Naive thymus-derived CD4-positive, alpha-beta T cell (primary cell): ENCODE data around the gene MAMSTR. TPM values are rescaled to one million over a fixed set of nuclear protein-coding genes. Genes with fewer than 3 reads are reported as not detected.
"Not testable (repeated sequence)": the region's sequence is repeated elsewhere in the genome, so short reads cannot be mapped to it uniquely, and the experiment has no call there.

Source experiments
- ATAC-seq: fragments of 150-1000 bp; cut with Tn5 transposase; 2 replicates; pipeline ENCODE4 v1.10.0; 2021; ENCODE audit warnings: mild to moderate bottlenecking, moderate library complexity
- CTCF ChIA-PET: fragments of 350-600 bp; sonication (Branson Sonifier 250); formaldehyde crosslinking; loops from one replicate; lab custom pipeline; 2021; ENCODE audit warnings: antibody characterized with exemption; lab: Charles Lee
- POLR2A ChIA-PET: fragments of 350-600 bp; sonication (Branson Sonifier 250); formaldehyde crosslinking; loops from one replicate; lab custom pipeline; 2021; ENCODE audit warnings: antibody characterized with exemption, inconsistent platforms; lab: Charles Lee
- DNase-seq, 9 donors: peaks; one replicate each; pipeline versions ENCODE4 v3.0.0 to v3.0.0-alpha.2; 2020 to 2022; ENCODE audit warnings: mixed read lengths in 1 of 9
- H3K27ac ChIP-seq: one replicate; pipeline ENCODE4 v1.7.0; 2013; ENCODE audit warnings: mild to moderate bottlenecking, low read depth, low read length, moderate library complexity
- H3K27me3 ChIP-seq, 2 donors: one replicate each; pipeline ENCODE4 v1.7.0; 2013; ENCODE audit warnings: low read length in 2 of 2, mild to moderate bottlenecking in 2 of 2, moderate library complexity in 2 of 2; ENCODE audit not compliant: control insufficient read depth in 2 of 2, insufficient read depth in 2 of 2
- H3K36me3 ChIP-seq, 3 experiments: 1 replicate in 2 of 3; 2 replicates in 1 of 3; pipeline ENCODE4 v1.7.0; 2013; ENCODE audit warnings: low read length in 3 of 3, mild to moderate bottlenecking in 3 of 3, moderate library complexity in 1 of 3; ENCODE audit not compliant: insufficient read depth in 3 of 3, control insufficient read depth in 2 of 3
- H3K4me1 ChIP-seq, 2 donors: one replicate each; pipeline ENCODE4 v1.7.0; 2013; ENCODE audit warnings: low read length in 2 of 2, mild to moderate bottlenecking in 2 of 2, moderate library complexity in 1 of 2; ENCODE audit not compliant: control insufficient read depth in 2 of 2, insufficient read depth in 2 of 2
- H3K4me3 ChIP-seq: 2 replicates; pipeline ENCODE4 v1.7.0; 2013; ENCODE audit warnings: mild to moderate bottlenecking, low read length
- H3K9me3 ChIP-seq, 3 experiments: 1 replicate in 2 of 3; 2 replicates in 1 of 3; pipeline ENCODE4 v1.7.0; 2013; ENCODE audit warnings: low read length in 3 of 3; ENCODE audit not compliant: control insufficient read depth in 2 of 3
- H3K27ac Mint-ChIP-seq, 9 donors: one replicate each; pipeline ENCODE4 v1.8.0; 2020 to 2022; ENCODE audit warnings: mixed read lengths in 9 of 9, mild to moderate bottlenecking in 8 of 9, moderate library complexity in 5 of 9, inconsistent platforms in 2 of 9
- H3K27me3 Mint-ChIP-seq, 5 donors: one replicate each; pipeline ENCODE4 v1.8.0; 2021 to 2022; ENCODE audit warnings: mixed read lengths in 5 of 5, mild to moderate bottlenecking in 1 of 5
- H3K36me3 Mint-ChIP-seq, 5 donors: one replicate each; pipeline ENCODE4 v1.8.0; 2020 to 2022; ENCODE audit warnings: mixed read lengths in 5 of 5, mild to moderate bottlenecking in 3 of 5, inconsistent platforms in 1 of 5
- H3K4me1 Mint-ChIP-seq, 7 donors: one replicate each; pipeline ENCODE4 v1.8.0; 2020 to 2022; ENCODE audit warnings: mixed read lengths in 7 of 7, mild to moderate bottlenecking in 3 of 7, inconsistent platforms in 1 of 7
- H3K4me3 Mint-ChIP-seq, 10 donors: one replicate each; pipeline ENCODE4 v1.8.0; 2020 to 2022; ENCODE audit warnings: mild to moderate bottlenecking in 10 of 10, mixed read lengths in 10 of 10, moderate library complexity in 6 of 10, inconsistent platforms in 2 of 10
- H3K9me3 Mint-ChIP-seq, 11 donors: one replicate each; pipeline ENCODE4 v1.8.0; 2020 to 2022; ENCODE audit warnings: mixed read lengths in 11 of 11, mild to moderate bottlenecking in 4 of 11, inconsistent platforms in 1 of 11, moderate library complexity in 1 of 11
- intact Hi-C, 2 donors: fragments of 100-400 bp; cut with micrococcal nuclease; formaldehyde crosslinking; loops; one replicate each; pipeline ENCODE4 v1.15.1; 2023
- polyA plus RNA-seq, 2 donors: library from polyadenylated mRNA; unstranded; fragments of 300-500 nt; fragmentation: Illumina TruSeq; gene quantifications; one replicate each; pipeline ENCODE4 v1.2.3, GENCODE V29; 2021
- total RNA-seq, 6 experiments: library from RNA in 5 of 6; stranded (reverse) in 5 of 6; gene quantifications; 1 replicate in 5 of 6; 2 replicates in 1 of 6; pipeline ENCODE4 v1.2.3 and lab custom pipeline; 2021 to 2026

The MAMSTR gene
- total and polyA plus RNA-seq, 7 experiments from 2014 or later, result 0.25 to 2.1 (median 0.87) TPM

DNA sequence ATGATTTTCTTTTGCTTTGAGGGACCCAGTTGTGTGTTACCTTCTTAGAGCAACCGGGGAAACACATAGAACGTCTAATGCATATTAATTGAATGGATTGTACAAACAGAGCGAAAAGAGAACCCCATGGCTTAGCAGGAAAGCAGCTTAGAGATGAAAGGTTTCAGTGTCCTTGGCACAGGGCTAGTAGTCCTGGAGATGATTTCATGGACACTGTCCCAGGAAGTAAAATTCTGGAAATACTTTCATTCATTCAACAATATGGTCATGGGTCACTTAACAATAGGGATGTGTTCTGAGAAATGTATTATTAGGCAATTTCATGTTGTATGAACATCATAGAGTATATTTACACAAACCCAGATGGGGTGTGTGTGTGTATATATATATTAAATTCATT is 33.4 kb downstream of the MAMSTR start:
- peaks cover 0 to 5% (median 0%) of the 10 kb centered on the region in 7 donors for H3K4me1 Mint-ChIP-seq
- intact Hi-C loops, result no loop called here
- Histone ChIP-seq H3K36me3 (no peaks in the 10 kb centered on the region), H3K4me1 (no peaks in the 10 kb centered on the region), H3K27ac (no peak overlapping the region), H3K27me3 (no peaks in the 10 kb centered on the region), H3K4me3 (no peak overlapping the region), H3K9me3 (no peaks in the 10 kb centered on the region)
- H3K27me3 Mint-ChIP-seq, result no peaks in the 10 kb centered on the region
- no peak for ATAC-seq
- CTCF ChIA-PET, result no interaction called here
- POLR2A ChIA-PET, result no interaction called here
- H3K27ac Mint-ChIP-seq, result no peak overlapping the region
- no peak for DNase-seq
- H3K9me3 Mint-ChIP-seq, result no peaks in the 10 kb centered on the region
- H3K36me3 Mint-ChIP-seq, result peaks cover 0 to 2% (median 0%) of the 10 kb centered on the region in 5 donors
- H3K4me3 Mint-ChIP-seq, result no peak overlapping the region

DNA sequence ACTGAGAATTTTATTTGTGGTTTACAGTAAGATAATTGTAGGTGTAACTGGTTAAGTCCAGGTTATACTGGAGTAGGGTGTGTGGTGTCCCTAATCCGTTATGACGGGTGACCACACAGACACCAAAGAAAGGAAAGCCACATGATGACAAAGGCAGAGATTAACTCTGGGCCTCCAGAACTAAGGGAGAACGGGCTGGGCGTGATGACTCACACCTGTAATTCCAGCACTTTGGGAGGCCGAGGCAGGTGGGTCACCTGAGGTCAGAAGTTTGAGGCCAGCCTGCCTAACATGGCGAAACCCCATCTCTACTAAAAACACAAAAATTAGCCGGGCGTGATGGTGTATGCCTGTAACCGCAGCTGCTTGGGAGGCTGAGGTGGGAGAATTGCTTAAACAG is 33.9 kb downstream of the MAMSTR start:
- ChIA-PET POLR2A (no interaction called here), CTCF (no interaction called here)
- H3K36me3 Mint-ChIP-seq, result peaks cover 0 to 2% (median 0%) of the 10 kb centered on the region in 5 donors
- H3K9me3 Mint-ChIP-seq, result no peaks in the 10 kb centered on the region
- Histone ChIP-seq H3K4me3 (no peak overlapping the region), H3K9me3 (no peaks in the 10 kb centered on the region), H3K27me3 (no peaks in the 10 kb centered on the region), H3K27ac (no peak overlapping the region), H3K36me3 (no peaks in the 10 kb centered on the region), H3K4me1 (no peaks in the 10 kb centered on the region)
- ATAC-seq (no peak), DNase-seq (no peak)
- no peak overlapping the region for H3K27ac Mint-ChIP-seq
- peaks cover 0 to 5% (median 0%) of the 10 kb centered on the region in 7 donors for H3K4me1 Mint-ChIP-seq
- no peak overlapping the region for H3K4me3 Mint-ChIP-seq
- intact Hi-C loops, result no loop called here
- H3K27me3 Mint-ChIP-seq, result no peaks in the 10 kb centered on the region

DNA sequence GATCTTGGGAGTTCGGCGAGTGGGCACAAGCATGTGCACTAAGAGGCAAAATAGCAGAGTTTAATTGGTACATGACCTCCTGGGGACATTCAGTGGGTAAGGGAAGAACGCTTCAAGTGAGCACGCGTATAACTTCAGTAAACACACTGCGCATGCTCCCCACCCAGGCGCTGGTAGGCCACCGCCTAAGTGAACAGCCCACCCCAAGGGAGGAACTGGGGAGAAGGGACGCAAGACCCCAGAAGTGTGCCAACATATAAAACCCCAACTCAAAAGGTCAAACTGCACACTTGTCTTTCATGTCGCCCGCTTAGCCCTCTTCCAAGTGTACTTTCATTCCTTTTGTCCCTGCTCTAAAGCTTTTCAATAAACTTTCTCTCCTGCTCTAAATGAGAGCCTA is 36.2 kb downstream of the MAMSTR start:
- intact Hi-C loops, result no loop called here
- Mint-ChIP-seq H3K36me3 (no peaks in the 10 kb centered on the region), H3K9me3 (no peaks in the 10 kb centered on the region), H3K27me3 (no peaks in the 10 kb centered on the region), H3K4me1 (peaks cover 0 to 5% (median 0%) of the 10 kb centered on the region in 7 donors), H3K27ac (peak overlapping the region in 1 of 9 donors; percentile 47), H3K4me3 (peak overlapping the region in 5 of 10 donors; percentile 9 to 43 (median 41))
- no peaks in the 10 kb centered on the region for H3K27me3 ChIP-seq
- H3K9me3 ChIP-seq, result no peaks in the 10 kb centered on the region
- ATAC-seq (peak; percentile 47), DNase-seq (peak in 3 of 9 donors; percentile 10 to 26 (median 12))
- no peak overlapping the region for H3K4me3 ChIP-seq
- ChIA-PET CTCF (interaction anchor here (0.6 kb wide), 1 partner anchor 988 kb away, joined by 3 read pairs; no protein-coding TSS in a partner anchor), POLR2A (interaction anchor here (0.7 kb wide), 1 partner anchor 19 kb away, joined by 3 read pairs; no protein-coding TSS in a partner anchor)
- H3K36me3 ChIP-seq, result no peaks in the 10 kb centered on the region
- H3K27ac ChIP-seq, result no peak overlapping the region
- H3K4me1 ChIP-seq, result no peaks in the 10 kb centered on the region

DNA sequence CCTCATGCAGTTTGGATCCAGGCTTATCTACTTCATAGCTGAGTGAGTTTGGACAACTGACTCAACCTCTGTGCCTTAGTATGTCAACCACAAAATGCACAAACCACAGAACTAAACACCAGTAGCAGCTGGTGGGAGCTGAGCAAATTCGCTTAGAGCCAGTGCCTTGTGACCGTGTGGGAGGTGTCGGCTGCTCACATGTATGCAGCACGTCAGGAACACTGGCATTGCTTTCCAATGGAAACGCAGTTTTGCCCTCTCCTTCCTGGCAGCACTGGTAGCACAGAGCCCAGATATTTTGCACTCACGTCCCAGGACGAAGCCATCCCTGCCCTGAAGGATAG is 38.4 kb downstream of the MAMSTR start:
- DNase-seq (no peak), ATAC-seq (no peak)
- H3K36me3 ChIP-seq, result no peaks in the 10 kb centered on the region
- peaks cover 0 to 5% (median 0%) of the 10 kb centered on the region in 7 donors for H3K4me1 Mint-ChIP-seq
- ChIA-PET CTCF (no interaction called here), POLR2A (no interaction called here)
- H3K27ac ChIP-seq, result no peak overlapping the region
- no peak overlapping the region for H3K4me3 ChIP-seq
- H3K27me3 Mint-ChIP-seq, result no peaks in the 10 kb centered on the region
- no peak overlapping the region for H3K4me3 Mint-ChIP-seq
- H3K27me3 ChIP-seq, result no peaks in the 10 kb centered on the region
- H3K4me1 ChIP-seq, result no peaks in the 10 kb centered on the region
- H3K36me3 Mint-ChIP-seq, result no peaks in the 10 kb centered on the region
- H3K27ac Mint-ChIP-seq, result no peak overlapping the region
- intact Hi-C loops, result no loop called here
- no peaks in the 10 kb centered on the region for H3K9me3 ChIP-seq
- H3K9me3 Mint-ChIP-seq, result no peaks in the 10 kb centered on the region

DNA sequence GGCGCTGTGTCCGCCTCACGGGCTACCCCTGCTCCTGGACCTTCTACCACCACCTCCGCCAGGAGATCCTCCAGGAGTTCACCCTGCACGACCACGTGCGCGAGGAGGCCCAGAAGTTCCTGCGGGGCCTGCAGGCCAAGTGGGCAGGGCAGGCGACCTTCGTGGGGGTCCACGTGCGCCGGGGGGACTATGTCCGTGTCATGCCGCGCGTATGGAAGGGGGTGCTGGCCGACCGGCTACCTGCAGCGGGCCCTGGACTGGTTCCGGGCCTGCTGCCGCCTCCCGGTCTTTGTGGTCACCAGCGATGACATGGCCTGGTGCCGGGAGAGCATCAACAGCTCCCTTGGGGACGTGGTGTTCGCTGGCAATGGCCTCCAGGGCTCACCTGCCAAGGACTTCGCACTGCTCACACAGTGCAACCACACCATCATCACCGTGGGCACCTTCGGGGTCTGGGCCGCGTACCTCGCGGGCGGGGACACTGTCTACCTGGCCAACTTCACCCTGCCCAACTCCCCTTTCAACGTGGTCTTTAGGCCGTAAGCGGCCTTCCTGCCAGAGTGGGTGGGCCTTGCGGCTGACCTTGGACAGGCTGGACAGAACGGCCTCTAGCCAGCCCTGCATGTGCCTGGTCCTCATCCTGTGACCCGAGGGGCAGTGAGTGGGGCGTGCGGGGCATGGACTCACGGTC is 38.9 kb downstream of the MAMSTR start:
- no peak overlapping the region for H3K4me3 ChIP-seq
- ATAC-seq, result no peak

DNA sequence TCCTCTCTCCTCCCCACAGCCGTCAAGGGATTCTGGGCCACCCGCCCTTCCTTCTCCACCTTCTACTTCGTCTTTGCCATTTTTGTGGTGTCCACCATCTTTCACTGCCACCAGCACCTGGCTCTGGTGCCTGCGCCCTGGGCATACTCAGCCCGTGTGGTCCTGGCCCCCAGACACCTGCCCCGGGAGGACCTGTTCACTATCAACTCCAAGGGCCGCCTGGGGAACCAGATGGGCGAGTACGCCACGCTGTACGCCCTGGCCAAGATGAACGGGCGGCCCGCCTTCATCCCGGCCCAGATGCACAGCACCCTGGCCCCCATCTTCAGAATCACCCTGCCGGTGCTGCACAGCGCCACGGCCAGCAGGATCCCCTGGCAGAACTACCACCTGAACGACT is 39.5 kb downstream of the MAMSTR start:
- H3K27me3 ChIP-seq, H3K9me3 Mint-ChIP-seq, H3K4me1 ChIP-seq, H3K27me3 Mint-ChIP-seq, CTCF ChIA-PET, H3K9me3 ChIP-seq, DNase-seq, POLR2A ChIA-PET, H3K36me3 Mint-ChIP-seq, H3K4me3 Mint-ChIP-seq, H3K27ac Mint-ChIP-seq, H3K36me3 ChIP-seq, H3K4me3 ChIP-seq, intact Hi-C loops, ATAC-seq, H3K27ac ChIP-seq: not testable (repeated sequence)
- H3K4me1 Mint-ChIP-seq, result peaks cover 3 to 11% (median 6%) of the 10 kb centered on the region in 7 donors

More for the DNA sequence above, 38.9 kb downstream of the MAMSTR start:
- Mint-ChIP-seq H3K4me3 (no peak overlapping the region), H3K27me3 (no peaks in the 10 kb centered on the region), H3K27ac (no peak overlapping the region), H3K4me1 (peaks cover 0 to 6% (median under 1%) of the 10 kb centered on the region in 7 donors), H3K9me3 (no peaks in the 10 kb centered on the region), H3K36me3 (no peaks in the 10 kb centered on the region)
- H3K27ac ChIP-seq, result no peak overlapping the region
- no peaks in the 10 kb centered on the region for H3K27me3 ChIP-seq
- ChIA-PET POLR2A (no interaction called here), CTCF (no interaction called here)
- peaks cover 2% of the 10 kb centered on the region in 2 donors for H3K4me1 ChIP-seq
- H3K9me3 ChIP-seq, result no peaks in the 10 kb centered on the region
- no peak for DNase-seq
- intact Hi-C loops, result no loop called here
- H3K36me3 ChIP-seq, result no peaks in the 10 kb centered on the region

DNA sequence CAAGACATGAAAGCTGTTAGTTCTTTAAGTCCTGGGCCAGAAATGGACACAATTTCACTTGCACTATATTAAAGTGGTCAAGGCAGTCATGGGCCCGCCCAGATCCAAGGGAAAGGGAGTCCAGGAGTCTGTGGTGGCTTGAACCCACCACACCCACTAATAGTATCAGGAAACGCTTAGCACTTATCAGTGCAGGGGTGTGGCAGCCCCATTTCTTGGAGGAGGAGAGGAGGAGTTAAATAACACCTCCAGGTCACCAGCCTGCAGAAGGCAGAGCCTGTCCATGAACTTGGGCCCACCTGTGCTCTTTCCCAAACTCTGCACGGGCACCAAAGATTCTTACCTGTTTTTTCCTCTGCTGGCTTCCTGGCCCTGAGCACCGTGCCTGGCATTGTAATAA is 41.3 kb downstream of the MAMSTR start:
- ChIA-PET POLR2A (interaction anchor here (2.2 kb wide), 1 partner anchor 60 kb away, joined by 6 read pairs; no protein-coding TSS in a partner anchor), CTCF (interaction anchor here (5.3 kb wide), 1 partner anchor 33 kb away, joined by 43 read pairs; the partner anchor contains the start of gene CA11)
- Histone ChIP-seq H3K9me3 (no peaks in the 10 kb centered on the region), H3K27ac (no peak overlapping the region), H3K27me3 (no peaks in the 10 kb centered on the region), H3K4me1 (peaks cover 6 to 7% of the 10 kb centered on the region in 2 donors), H3K36me3 (no peaks in the 10 kb centered on the region), H3K4me3 (no peak overlapping the region)
- intact Hi-C loops, result loop anchor here in 1 of 2 donors (5.0 kb wide), 1 partner anchor 41 kb away; the partner anchor contains the start of gene DBP
- H3K36me3 Mint-ChIP-seq, result no peaks in the 10 kb centered on the region
- ATAC-seq, result no peak
- no peak overlapping the region for H3K4me3 Mint-ChIP-seq
- H3K27ac Mint-ChIP-seq, result no peak overlapping the region
- H3K9me3 Mint-ChIP-seq, result no peaks in the 10 kb centered on the region
- H3K4me1 Mint-ChIP-seq, result peaks cover 3 to 8% (median 7%) of the 10 kb centered on the region in 7 donors
- DNase-seq, result no peak
- no peaks in the 10 kb centered on the region for H3K27me3 Mint-ChIP-seq
